HG03175 (cell line): Measurements from ENCODE around the gene RTEL1.
"Not testable (repeated sequence)": the region's sequence is repeated elsewhere in the genome, so short reads cannot be mapped to it uniquely, and the experiment has no call there.

Experiments
- ATAC-seq: cut with Tn5 transposase; IDR thresholded peaks from one replicate; pipeline ENCODE4 v1.9.1; 2021; ENCODE audit warnings: mild to moderate bottlenecking, moderate library complexity; ENCODE audit not compliant: unreplicated experiment

The RTEL1 gene

DNA sequence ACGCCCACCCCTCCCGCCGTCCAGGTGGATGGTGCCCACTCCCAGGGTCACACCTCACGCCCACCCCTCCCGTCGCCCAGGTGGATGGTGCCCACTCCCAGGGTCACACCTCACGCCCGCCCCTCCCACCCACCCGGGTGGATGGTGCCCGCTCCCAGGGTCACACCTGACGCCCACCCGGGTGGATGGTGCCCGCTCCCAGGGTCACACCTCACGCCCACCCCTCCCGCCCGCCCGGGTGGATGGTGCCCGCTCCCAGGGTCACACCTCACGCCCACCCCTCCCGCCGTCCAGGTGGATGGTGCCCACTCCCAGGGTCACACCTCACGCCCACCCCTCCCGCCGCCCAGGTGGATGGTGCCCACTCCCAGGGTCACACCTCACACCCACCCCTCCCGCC lies 7.6 kb upstream of the RTEL1 start:
- not testable (repeated sequence) for ATAC-seq

DNA sequence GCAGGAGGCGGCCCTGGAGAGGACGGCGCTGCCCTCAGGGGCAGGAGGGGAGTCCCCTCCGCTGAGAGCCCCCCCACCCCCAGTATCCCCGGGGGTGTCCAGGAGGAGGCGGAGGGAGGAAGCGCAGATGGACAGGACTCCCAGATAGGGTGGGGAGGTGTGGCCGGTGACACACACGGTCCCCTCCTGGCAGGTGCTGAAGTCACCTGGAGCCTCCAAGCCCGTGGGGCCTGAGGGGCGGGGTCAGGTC lies 6.2 kb upstream of the RTEL1 start:
- no peak for ATAC-seq

DNA sequence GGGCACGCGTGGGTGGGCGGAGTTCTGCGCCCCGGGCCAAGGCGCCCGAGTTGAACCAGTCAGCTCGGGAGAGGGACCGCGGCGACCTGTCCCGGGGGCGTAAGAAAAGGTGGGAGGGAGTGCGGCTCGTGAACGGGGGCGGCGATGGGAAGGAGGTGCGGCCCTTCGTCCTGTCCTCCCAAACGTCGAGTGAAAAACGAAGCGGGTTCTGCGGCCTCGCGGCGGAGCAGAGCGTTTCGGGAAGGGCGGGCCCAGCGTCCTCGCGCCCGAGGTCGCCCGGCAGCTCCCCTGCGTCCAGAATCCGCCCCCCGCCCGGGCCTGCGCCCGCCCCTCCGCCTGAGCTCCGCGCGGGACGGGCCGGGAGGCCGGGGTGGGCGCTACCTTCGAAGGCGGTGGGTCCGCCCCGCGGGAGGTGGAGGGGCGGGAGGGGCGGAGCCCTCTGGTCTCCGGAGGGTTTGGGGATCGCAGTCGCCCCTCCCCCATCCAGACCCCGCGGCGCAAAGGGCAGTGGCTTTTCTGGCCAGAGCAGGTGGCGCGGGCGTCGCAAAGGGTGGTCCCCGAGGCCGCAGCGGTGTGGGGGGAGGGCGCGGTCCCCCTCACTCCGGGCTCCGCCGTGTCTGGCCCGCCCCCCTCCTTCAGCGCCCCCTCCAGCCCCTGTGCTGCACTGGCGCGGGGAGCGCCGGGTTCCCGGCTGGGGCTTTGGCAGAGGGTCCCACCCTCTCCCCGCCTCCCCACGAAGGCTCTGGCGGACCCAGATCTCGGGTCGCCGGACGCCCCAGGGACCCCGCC lies 5.7 kb upstream of the RTEL1 start:
- no peak for ATAC-seq

DNA sequence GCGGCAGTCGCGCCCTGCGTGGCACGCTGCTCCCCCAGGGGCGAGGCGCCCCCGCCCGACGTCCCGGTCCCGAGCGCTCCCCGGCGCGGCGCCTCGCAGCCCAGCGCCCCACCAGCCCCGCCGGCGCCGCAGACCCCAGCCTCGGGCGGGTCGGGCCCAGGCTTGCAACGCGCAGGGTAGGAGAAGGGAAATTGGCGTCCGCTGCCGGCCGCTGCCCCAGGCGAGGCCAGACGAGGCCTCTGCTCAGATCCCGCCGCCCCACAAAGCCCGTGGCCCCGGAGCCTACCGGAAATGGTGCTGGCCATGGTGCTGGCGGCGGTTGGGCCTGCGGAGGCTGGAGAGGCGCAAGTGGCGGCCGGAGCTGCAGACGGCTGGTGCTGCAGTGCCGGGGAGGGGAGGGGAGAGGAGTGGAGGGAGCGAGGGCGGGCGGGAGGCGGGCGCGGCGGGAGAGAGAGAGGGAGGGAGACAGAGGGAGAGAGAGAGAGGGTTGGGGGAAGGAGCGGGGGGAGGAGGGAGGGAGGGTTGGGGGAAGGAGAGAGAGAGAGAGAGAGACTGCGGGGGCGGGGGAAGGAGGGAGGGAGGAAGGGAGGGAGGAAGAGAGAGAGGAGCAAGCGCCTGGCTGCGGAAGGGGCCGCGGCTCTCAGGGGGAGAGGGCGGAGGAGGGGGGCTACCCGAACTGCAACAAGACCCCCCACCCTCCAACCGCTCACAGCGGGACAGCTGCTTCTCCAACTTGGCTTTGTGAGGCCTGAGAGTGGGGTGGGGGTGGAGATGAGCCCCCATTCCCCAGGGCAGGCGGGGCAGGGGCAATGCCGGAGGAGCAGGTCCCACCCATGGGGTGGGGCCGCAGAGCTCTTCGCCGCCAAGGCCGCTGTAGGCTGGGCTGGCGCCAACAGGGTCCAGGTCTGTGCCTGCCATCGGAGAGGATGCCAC lies 4.8 kb upstream of the RTEL1 start, which contains the start of gene STMN3:
Gene STMN3 (minus strand): TSS at position 384 of the 933 bp plus-strand sequence. CDS start 79 bp downstream, at position 305.
- ATAC-seq: no peak

DNA sequence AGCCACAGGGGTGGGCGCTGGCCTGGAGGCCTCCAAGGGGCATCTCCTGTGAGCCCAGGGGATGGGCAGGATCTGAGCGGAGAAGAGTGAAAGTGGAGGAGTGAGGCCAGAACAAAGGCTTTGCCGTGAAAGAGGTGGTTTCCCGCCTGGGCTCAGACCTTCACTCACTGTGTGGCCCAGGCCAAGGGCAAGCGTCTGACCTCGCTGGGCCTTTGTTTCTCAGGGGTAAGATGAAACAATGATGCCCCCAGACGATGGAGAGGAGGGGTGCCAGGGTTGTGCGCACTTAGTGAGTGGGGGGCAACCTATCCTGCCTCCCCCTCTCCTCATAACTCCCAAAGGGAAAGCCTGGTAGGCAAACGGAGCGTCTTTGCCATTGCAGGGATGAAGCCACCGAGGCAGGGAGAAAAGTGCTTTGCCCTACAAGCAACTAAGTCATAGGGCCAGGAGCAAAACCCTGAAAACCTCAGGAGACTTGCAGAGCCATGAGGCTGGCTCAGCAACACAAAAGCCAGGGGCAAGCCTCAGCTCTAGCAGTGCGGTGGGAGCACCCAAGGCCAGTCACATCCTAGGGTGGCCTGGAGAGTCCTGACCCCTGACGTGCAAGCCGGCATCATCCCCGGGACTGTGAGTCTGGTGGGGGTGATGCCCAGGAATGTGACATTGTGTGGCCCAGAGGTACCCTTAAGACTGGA lies 4.0 kb upstream of the RTEL1 start:
- no peak for ATAC-seq

DNA sequence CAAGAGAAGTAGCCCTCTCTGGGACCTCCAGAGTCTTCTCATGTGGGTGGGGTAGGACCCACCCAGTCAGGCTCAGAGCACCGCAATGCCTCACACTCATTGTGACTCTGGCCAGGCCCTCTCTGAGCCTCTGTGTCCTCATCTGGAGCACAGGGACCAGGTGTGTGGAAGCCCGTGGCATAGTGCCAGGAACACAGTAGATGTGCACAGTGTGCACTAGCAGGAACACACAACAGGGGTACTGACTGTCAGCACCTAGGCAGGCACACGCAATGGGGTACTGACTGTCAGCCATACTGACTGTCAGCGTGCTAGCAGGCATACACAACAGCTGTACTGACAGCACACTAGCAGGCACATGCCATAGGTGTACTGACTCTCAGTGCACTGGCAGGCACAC lies 2.9 kb upstream of the RTEL1 start:
- ATAC-seq: no peak

DNA sequence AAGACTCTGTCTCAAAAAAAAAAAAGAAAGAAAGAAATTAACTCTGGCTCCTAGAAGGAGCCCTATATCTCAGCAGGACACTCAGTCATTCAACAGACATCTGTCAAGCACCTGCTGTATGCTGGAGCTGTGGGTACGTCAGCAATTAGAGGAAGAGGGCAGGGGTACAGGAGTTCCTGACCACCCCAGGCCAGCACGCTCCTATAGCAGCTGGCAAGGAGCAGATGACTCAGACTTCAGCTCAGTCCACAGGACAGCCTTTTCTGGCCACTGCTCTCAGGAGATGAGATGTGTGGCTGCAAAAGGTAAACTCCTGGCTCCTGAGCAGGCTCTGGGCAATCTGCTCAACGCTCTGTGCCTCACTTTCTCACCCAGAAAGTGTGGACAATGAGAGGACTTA lies 1.7 kb upstream of the RTEL1 start:
- ATAC-seq: no peak

DNA sequence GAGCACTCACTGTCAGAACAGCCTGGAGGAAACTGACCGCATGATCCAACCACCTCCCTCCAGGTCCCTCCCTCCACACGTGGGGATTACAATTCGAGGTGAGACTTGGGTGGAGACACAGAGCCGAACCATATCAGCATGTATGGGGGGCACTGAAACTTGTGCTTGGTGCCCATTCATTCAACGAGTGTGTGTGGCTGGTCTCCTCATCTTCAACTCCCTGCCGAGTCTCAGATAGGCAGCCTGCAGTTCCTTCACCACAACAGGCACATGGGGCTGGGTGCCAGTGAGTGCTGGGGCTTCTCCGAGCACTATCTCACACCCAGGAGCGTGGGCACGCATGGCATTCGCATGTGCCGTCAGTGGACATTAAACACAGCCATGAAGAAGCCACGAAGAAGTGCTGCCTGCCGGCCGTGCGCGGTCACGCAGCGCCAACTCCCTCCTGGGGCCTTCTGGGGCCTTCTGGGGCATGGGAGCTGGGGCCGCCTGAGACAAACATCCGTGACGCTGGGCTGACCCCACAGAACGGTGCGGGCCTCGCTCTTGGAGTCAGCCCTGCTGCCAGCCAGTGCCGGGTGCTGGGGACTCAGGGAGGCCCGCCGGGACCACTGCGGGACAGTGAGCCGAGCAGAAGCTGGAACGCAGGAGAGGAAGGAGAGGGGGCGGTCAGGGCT lies 714 bp upstream of the RTEL1 start:
- peak; percentile 4 for ATAC-seq

DNA sequence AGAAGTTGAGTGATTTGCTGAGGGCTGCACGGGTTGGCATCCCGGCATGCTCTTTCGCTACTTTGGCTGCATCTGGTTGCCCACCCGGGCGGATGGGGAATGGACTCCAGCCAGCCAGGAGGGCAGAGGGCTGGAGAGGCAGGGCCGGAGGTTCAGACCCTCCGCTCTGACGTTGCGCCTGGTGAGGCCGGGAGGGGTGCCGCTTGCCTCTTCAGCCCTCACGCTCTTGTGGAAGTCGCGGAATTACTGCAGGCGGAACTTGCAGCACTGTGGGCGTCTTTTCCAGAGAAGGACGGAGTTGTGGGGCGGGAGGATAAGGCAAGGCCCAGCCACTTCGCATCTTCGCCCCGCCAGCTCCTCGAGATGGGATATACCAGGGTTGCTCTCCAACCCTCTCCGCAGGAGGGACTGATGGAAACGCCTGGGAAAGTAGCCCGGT lies 656 bp downstream of the RTEL1 start:
- ATAC-seq: peak; percentile 22

DNA sequence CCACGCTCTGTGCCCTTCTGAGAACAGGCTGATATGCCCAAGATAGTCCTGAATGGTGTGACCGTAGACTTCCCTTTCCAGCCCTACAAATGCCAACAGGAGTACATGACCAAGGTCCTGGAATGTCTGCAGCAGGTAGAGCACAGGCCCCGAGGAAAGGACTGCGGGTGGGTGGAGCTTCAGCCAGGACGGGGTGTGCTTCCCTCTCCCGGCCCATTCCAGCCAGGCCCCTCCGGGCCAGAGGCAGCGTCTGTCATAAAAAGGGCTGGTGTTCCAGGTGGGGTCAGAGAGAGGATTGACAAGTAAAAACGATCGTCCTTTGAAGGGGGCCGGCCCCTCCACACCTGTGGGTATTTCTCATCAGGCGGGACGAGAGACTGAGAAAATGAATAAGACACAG lies 1.3 kb downstream of the RTEL1 start:
- ATAC-seq: no peak

DNA sequence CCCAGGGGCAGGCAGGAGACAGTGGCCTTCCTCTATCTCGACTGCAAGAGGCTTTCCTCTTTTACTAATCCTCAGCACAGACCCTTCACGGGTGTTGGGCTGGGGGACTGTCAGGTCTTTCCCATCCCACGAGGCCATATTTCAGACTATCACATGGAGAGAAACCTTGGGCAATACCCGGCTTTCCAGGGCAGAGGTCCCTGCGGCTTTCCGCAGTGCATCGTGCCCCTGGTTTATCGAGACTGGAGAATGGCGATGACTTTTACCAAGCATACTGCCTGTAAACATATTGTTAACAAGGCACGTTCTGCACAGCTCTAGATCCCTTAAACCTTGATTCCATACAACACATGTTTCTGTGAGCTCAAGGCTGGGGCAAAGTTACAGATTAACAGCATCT lies 2.1 kb downstream of the RTEL1 start:
- ATAC-seq: not testable (repeated sequence)

DNA sequence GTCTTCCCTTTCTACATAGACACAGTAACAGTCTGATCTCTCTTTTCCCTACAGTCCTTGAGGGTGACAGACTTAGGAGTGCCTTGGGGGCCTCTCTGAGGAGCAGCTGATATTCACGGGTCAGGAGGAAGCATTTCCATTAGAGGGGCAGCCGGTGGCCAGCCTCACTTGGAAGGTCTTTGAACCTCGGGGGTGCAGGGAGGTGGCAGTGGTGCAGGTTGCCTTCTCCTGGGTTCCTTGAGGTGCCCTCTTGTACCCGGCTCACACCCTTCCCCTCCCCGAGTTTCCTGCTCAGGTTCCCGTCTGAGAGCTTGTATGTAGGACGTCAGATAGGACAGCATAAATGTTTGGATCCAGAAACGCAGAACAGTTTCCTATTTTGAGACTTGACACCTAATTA lies 2.5 kb downstream of the RTEL1 start:
- ATAC-seq: no peak

DNA sequence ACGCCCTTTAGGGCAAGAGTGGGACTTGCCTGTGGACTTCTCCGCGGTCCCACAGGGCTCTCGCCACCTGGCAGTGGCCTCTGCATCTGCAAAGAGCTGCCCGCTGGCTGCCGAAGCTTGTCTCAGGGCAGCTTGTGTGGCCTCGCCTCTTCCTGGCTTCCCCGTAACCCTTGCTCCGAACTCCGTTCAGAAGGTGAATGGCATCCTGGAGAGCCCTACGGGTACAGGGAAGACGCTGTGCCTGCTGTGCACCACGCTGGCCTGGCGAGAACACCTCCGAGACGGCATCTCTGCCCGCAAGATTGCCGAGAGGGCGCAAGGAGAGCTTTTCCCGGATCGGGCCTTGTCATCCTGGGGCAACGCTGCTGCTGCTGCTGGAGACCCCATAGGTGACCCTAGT lies 3.0 kb downstream of the RTEL1 start:
- ATAC-seq: no peak

DNA sequence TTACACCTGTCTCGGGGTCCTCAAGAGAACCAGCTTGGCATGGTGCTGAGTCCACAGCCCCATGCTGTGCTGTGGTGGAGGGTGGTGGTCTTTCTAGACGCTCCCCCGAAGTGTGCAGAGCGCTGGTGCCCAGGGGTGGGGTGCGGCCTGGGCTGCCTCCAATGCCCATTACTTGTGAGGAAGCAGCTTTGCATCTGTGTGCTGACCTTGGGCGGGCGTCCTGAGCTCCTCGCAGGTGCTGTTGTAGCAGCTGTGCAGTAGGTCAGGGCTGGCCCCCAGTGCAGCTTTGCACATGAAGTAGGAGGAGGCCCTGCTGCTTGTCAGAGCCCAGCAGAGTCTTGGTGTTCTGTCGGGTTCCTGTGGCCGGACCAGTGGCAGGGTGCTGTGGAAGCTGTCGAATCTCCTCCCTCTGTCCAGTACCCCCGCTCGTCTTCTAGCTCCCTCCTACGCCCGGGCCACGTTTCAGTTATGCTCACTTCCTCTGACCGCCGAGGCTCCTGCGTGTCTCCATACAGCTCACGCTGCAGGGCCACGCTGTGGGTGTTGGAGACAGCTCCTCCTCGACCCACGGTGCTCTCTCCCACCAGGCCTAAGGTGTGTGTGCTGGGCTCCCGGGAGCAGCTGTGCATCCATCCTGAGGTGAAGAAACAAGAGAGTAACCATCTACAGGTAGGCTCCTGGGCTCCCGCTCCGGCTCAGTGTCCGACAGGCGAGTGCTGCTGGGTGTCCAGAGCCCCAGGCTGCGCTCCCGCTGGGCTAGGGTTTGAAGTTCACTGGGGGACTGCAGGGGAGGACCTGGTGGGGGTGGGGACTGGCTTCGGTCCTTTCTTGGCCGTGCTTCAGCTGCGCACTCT lies 4.1 kb downstream of the RTEL1 start:
- no peak for ATAC-seq

DNA sequence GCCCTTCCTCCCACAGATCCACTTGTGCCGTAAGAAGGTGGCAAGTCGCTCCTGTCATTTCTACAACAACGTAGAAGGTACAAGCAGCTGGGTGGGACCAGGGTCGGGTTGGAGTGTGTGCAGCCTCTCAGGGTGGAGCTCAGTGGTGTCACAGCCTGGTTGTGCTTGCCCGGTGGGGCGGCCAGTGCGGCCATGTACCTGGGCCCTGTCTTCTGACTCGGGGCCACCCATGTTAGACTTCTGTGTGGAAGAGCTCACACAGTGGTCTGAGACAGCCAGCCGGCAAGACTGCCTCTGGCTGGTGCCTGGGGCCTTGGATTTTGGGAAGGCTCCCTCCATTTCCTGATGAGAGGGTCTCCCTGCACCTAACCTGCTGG lies 4.7 kb downstream of the RTEL1 start:
- ATAC-seq: no peak

DNA sequence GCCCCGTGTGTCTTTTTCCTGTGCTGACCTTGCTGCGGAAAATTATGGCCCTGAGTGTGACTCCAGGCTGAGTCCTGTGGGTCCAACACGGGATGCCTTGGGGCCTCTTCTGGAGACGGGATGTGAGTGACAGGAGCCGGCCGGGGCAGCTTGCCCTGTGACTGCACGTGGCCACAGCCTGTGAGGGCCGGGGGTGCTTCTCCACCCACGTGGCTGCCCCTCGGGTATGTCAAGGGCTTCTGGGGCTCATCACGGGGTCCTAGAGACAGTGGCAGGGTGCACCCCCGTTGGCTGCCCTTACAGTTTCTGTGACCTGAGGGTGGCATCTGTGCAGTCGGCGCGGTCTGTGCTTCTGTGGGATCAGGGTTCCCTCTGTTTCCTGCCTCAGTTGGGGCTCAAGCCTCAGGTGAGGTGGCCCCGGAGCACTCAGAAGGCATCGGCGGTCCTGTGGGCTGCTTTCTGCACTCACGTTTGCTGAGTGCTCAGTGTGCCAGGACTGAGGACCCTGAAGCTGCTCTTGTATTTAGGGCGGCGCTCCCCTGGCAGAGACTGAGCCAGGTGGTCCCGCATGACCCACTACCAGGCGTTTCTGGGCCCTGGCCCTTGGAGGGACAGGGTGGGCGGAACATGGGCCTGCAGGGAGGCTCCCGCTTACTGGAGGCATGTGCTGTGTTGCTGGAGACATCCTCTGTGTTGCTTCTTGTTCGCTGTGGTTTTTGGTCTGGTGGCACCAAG lies 5.4 kb downstream of the RTEL1 start:
- ATAC-seq: no peak

DNA sequence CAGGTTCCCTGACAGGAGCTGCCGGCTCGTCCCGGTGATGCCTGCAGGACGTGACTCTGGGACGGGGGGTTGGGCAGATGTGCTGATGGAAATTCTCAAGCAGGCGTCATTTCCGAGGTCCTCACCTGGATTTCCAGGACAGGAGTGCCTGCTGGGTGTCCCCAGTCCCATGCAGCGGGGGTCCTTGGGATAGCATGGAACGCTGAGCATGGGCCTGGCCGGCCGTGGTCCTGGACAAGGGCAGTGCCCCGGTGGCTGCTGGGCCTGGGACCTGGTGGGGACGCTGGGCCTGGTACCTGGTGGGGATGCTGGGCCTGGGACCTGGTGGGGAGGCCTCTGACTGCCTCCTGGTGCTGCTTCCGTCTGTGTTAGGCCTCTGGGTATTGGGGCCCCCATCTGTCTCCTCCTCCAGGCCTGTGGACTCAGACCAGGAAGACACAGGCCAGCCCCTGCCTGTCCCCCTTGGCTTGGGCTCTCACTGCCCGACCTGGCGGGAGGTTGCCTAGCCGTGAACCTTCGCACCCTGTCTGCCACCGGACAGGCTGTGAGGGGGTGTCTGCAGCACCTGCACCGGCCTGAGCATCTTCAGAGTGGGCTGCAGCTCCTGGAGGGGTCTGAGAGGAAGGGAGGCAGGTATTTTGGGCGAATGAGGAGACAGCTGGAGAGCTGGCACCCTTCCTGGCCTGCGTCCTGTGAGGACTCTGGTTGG lies 6.2 kb downstream of the RTEL1 start:
- ATAC-seq: no peak

DNA sequence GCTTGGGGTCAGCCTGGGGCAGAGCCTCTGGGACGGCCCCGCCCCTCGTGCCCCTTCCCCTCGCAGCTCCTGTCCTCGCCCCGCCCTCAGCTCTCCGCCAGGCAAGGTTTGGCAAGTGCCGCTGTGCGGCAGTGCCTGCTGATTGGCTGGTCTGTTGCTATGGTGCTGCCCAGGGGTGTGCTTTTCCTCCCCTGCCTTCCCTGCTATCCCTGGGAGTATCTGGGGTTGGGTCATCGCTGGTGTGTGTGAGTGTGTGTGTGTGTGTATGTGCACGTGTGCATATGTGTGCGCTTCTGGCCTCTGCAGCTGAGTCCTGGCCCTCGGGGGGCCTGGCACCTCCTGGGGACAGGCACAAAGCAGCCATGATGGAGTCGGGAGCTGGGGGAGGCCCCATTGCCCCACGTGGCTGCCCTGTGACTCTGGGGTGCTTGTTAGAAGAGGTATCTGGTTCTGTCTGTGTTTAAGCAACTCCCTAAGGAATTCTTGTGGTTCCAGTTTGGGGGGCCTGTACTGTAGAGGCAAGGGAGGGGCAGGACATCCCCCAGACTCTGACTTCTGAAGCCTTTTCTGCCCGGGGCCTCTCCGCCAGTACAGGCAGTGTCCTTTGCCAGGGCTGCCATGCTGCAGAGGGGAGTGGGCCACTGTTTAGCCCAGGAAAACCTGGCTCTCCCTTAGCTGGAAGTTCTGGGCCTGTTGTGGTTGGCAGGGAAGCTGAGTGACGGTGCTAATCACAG lies 6.9 kb downstream of the RTEL1 start:
- no peak for ATAC-seq
